Neuron (in vitro differentiated cells): ENCODE results near the gene ZDHHC17.

Experiments used
- H2AFZ ChIP-seq: one replicate; pipeline ENCODE4 v1.6.1; 2013; ENCODE audit warnings: low read depth, mild to moderate bottlenecking, inconsistent platforms, low read length, moderate library complexity
- H3K27me3 ChIP-seq: one replicate; pipeline ENCODE4 v1.6.1; 2013; ENCODE audit warnings: low read length; ENCODE audit not compliant: insufficient read depth
- H3K36me3 ChIP-seq: one replicate; pipeline ENCODE4 v1.6.1; 2013; ENCODE audit warnings: low read length; ENCODE audit not compliant: insufficient read depth
- H3K4me1 ChIP-seq: one replicate; pipeline ENCODE4 v1.6.1; 2013; ENCODE audit warnings: low read length; ENCODE audit not compliant: insufficient read depth
- H3K4me3 ChIP-seq: 2 replicates; pipeline ENCODE4 v1.5.1; 2013; ENCODE audit warnings: mild to moderate bottlenecking, low read length, moderate library complexity
- H3K9me3 ChIP-seq: one replicate; pipeline ENCODE4 v1.6.1; 2013; ENCODE audit warnings: low read length

The ZDHHC17 gene

DNA sequence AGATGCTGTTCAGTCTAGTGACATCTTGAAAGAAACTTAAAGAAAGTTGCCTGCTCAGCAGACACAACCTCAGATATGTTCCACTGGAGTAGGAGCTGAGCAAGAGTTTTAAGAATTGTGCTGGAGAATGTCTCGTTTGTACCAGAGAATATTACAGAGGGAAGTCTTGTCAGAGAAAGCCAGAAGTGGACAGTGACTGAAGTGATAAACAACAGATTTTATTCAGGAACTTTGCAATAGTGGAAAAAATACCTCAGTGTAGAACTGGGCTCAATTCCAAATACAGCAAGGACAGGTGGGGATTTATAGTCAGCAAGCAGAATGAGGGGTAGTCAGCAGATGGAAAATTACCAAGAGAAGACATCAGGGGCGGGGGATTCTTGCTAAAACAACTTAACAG, 18.6 kb downstream of the ZDHHC17 start:
- Histone ChIP-seq H3K9me3 (peaks cover 4% of the 10 kb centered on the region), H3K36me3 (peaks cover 2% of the 10 kb centered on the region), H3K4me1 (no peaks in the 10 kb centered on the region), H3K4me3 (no peak overlapping the region), H2AFZ (no peak overlapping the region), H3K27me3 (no peaks in the 10 kb centered on the region)

- peaks cover 2% of the 10 kb centered on the region for H3K36me3 ChIP-seq
- no peak overlapping the region for H3K4me3 ChIP-seq
- H3K27me3 ChIP-seq, result no peaks in the 10 kb centered on the region
- H3K9me3 ChIP-seq, result peaks cover 3% of the 10 kb centered on the region
- H2AFZ ChIP-seq, result no peak overlapping the region
- no peaks in the 10 kb centered on the region for H3K4me1 ChIP-seq
These were observed 20.7 kb downstream of the ZDHHC17 start for GRCh38 chr12:76784600-76785051.

DNA sequence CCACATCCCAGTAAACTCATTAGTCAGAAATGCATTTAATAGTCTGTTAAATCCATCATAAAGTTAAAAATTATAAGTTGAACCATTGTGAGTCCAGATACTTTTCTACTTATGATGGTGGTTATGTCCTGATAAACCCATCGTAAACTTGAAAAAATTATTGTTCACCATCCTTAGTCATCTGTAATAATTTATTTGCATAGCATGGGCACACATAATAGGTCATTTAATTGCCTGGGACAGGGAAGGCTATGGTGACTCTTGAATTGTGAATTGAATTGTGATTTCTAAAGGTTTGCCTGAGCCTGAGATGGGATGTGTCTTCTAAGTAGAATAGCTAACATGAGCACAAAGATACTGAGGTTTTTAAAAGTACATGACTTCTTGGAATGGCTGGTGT, 21.5 kb downstream of the ZDHHC17 start:
- H3K36me3 ChIP-seq, result peaks cover 2% of the 10 kb centered on the region
- H2AFZ ChIP-seq, result no peak overlapping the region
- H3K4me1 ChIP-seq, result no peaks in the 10 kb centered on the region
- H3K27me3 ChIP-seq, result no peaks in the 10 kb centered on the region
- H3K4me3 ChIP-seq, result no peak overlapping the region
- peaks cover 3% of the 10 kb centered on the region for H3K9me3 ChIP-seq

GRCh38 chr12:76786986-76787385, 23.1 kb downstream of the ZDHHC17 start:
- H3K9me3 ChIP-seq, result peaks cover 3% of the 10 kb centered on the region
- no peaks in the 10 kb centered on the region for H3K36me3 ChIP-seq
- H3K4me1 ChIP-seq, result no peaks in the 10 kb centered on the region
- no peak overlapping the region for H2AFZ ChIP-seq
- no peaks in the 10 kb centered on the region for H3K27me3 ChIP-seq
- H3K4me3 ChIP-seq, result no peak overlapping the region

DNA sequence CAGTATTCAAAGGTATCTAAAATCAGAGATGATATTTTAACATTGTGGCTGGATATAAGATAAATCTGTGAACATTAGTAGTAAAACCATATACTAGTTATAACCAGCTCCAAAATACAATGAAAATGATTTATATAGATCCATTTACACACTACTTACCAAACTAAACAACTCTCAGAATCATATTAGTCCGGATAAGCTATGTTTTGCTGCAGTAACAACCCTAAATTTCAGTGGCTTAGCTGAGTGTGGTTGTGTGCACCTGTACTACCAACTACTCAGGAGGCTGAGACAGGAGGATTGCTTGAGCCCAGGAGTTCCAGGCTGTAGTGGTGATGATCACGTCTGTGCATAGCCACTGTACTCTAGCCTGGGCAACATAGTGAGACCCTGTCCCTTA, 23.8 kb downstream of the ZDHHC17 start:
- Histone ChIP-seq H2AFZ (no peak overlapping the region), H3K4me3 (no peak overlapping the region), H3K4me1 (no peaks in the 10 kb centered on the region), H3K9me3 (peaks cover 3% of the 10 kb centered on the region), H3K36me3 (no peaks in the 10 kb centered on the region), H3K27me3 (no peaks in the 10 kb centered on the region)

DNA sequence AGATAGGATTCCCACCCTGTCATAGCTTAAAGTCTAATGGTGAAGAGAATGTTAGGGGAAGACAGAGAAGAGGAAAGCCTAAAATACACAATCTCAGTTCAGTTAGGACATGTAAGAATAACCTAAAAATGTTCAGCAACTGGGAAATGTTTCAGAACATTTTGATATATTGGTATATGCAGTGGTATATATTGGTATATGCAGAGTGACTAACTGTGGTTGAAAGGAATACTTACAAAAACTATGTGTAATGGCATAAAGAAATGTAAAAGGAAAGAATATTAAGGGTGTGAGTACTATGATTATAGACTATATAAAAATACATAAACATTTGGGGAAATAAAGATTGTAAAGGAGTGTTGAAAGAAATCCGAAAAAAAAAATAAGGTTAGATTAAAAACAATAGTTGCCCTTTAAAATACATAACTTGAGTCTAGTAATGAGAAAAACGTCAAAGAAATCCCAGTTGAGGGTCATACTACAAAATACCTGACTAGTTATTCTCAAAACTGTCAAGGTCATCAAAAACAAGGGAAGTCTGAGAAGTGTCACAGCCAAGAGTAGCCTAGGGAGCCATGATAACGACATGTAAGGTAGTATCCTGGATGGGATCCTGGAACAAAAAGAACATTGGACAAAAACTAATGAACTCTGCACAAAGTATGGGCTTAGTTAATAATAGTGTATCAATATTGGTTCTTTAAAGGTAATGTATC, 25.6 kb downstream of the ZDHHC17 start:
- Histone ChIP-seq H3K36me3 (no peaks in the 10 kb centered on the region), H3K9me3 (peaks cover 3% of the 10 kb centered on the region), H2AFZ (no peak overlapping the region), H3K27me3 (no peaks in the 10 kb centered on the region), H3K4me3 (no peak overlapping the region), H3K4me1 (no peaks in the 10 kb centered on the region)

DNA sequence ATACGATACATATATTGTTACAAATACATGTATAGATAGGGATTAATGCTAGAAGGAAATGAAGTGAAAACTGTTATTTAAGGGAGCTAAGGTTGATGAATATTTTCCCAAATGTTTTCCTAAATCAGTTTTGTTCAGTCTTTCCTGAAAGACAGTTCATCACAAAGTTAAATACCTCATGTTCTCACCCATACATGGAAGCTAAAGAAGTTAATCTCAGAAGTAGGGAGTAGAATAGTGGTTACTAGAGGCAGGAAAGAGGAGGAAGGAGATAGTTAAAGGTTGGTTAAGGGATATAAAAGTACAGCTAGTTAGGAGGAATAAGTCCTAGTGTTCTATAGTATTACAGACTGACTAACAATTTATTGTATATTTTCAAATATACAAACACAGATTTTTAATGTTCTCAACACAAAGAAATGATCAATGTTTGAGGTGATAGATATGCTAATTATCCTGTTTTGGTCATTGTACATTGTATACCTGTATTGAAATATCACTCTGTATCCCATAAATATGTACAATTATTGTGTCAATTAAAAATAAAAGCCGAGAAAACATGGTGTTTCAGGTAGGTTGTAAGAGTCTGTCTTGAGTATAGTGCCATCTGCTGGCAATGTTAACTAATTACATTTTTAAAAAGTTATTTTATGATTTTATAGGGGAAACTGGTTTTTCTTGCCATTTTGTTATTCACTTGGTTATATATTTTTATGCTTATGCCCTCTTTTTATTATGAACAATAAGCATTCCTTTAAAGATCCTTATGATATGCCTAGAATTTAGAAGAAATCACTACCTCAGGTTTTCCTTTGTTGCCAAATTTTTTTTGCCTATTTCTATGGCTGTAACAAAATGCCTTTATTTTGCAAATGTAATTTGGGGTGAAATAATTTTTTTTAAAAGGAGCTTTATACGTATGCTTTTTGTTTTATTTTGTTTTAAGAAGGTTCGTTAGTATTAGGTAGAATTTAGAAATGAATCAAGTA, 26.9 kb downstream of the ZDHHC17 start:
- Histone ChIP-seq H2AFZ (no peak overlapping the region), H3K4me3 (no peak overlapping the region), H3K4me1 (no peaks in the 10 kb centered on the region), H3K36me3 (no peaks in the 10 kb centered on the region), H3K9me3 (peaks cover 3% of the 10 kb centered on the region), H3K27me3 (no peaks in the 10 kb centered on the region)

GRCh38 chr12:76792828-76793227, 28.9 kb downstream of the ZDHHC17 start:
- no peaks in the 10 kb centered on the region for H3K4me1 ChIP-seq
- peaks cover 1% of the 10 kb centered on the region for H3K9me3 ChIP-seq
- H2AFZ ChIP-seq, result no peak overlapping the region
- no peak overlapping the region for H3K4me3 ChIP-seq
- peaks cover 2% of the 10 kb centered on the region for H3K36me3 ChIP-seq
- no peaks in the 10 kb centered on the region for H3K27me3 ChIP-seq

DNA sequence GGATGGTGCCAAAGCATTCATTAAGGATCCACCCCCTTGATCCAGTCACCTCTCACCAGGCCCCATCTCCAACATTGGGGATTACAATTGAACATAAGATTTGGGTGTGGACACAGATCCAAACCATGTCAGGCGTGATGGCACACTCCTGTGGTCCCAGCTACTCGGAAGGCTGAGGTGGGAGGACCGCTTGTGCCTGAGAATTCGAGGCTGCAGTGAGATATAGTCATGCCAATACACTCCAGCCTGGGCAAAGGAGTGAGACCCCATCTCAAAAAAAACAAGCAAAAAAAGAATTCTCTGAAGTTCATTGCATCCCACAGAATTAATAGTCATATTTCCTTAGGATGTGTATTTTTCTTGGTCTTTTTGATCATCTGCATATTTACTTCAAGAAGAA, 34.9 kb downstream of the ZDHHC17 start:
- Histone ChIP-seq H3K27me3 (no peaks in the 10 kb centered on the region), H2AFZ (no peak overlapping the region), H3K4me1 (no peaks in the 10 kb centered on the region), H3K36me3 (peaks cover 16% of the 10 kb centered on the region), H3K4me3 (no peak overlapping the region), H3K9me3 (peaks cover 16% of the 10 kb centered on the region)

DNA sequence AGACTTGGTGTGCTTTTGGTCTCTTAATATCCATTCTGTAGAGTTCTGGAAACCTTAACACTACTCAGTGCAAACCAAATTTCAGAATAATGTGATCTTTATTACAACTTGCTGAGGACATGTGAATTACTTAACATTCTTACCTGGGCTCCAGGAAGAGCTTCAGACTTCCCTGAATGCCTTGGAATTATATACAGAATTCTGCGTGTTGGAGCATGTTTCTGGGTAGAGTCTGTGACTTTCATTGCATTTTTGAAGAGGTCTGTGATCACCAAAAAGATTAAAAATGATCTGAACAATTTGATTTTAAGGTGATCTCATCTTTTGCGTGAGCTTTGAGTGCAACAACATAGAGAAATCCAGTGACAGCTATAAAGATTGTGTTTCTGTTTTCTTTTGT, 35.4 kb downstream of the ZDHHC17 start:
- Histone ChIP-seq H3K9me3 (peaks cover 16% of the 10 kb centered on the region), H3K36me3 (peaks cover 16% of the 10 kb centered on the region), H2AFZ (no peak overlapping the region), H3K27me3 (no peaks in the 10 kb centered on the region), H3K4me1 (no peaks in the 10 kb centered on the region), H3K4me3 (no peak overlapping the region)

DNA sequence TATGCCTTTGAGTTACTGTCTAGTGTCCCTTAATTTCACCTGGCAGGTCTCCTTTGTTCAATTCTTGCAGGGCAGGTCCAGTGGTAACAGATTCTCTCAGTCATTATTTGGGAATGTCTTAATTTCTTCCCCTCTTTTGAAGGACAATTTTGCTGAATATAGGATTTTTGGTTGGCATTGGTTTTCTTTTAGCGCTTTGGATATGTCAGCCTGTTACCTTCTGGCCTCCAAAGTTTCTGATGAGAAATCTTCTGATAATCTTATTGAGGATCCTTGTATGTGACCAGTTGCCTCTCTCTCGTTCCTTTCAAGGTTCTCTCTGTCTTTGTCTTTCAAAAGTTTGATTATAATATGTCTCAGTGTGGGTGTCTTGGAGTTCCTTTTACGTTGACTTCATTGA, 38.1 kb downstream of the ZDHHC17 start:
- H3K9me3 ChIP-seq, result peaks cover 16% of the 10 kb centered on the region
- H3K27me3 ChIP-seq, result no peaks in the 10 kb centered on the region
- no peak overlapping the region for H2AFZ ChIP-seq
- H3K4me1 ChIP-seq, result no peaks in the 10 kb centered on the region
- peaks cover 37% of the 10 kb centered on the region for H3K36me3 ChIP-seq
- no peak overlapping the region for H3K4me3 ChIP-seq

DNA sequence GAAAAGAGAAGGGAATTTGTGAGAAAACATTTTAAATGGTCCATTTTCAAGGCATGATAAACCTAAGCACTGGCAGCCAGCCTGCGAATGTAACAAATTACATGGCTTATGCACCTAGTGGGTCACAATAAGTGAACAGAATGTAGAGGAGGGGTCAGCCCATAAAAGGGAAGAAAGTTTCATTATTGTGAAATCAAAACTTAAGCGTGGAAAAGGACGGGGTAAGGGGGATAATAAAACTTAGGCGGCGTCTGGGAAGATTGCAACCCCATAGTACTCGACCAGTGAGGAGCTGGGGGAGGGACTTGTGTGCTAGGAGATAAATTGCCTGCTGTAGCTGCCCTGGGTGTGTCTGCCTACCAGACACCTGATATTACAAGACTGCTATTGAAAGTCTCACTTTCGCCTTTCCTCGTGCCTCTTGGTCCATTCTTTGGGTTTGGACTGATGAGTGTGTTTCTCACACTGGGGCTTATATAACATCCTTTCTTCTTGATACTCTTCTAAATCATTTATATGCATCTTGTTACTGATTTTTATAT, 40.6 kb downstream of the ZDHHC17 start:
- peaks cover 12% of the 10 kb centered on the region for H3K9me3 ChIP-seq
- no peaks in the 10 kb centered on the region for H3K27me3 ChIP-seq
- peaks cover 37% of the 10 kb centered on the region for H3K36me3 ChIP-seq
- no peaks in the 10 kb centered on the region for H3K4me1 ChIP-seq
- no peak overlapping the region for H2AFZ ChIP-seq
- H3K4me3 ChIP-seq, result no peak overlapping the region
